ENCODE data around the gene HOXC9.

- no peak for TF ChIP-seq CTCF (IDR thresholded peaks at IDR 0.05; ENCODE audit: low read depth, low read length)
- no peak for TF ChIP-seq MAX (IDR thresholded peaks at IDR 0.05; ENCODE audit: low read depth, low read length)
- no peak for TF ChIP-seq MYC (IDR thresholded peaks at IDR 0.05; ENCODE audit: low read depth, low read length)
- no peak for TF ChIP-seq POLR2A (IDR thresholded peaks at IDR 0.05; ENCODE audit: extremely low read depth, insufficient read length)
These were observed 14.3 kb upstream of the HOXC9 start for GRCh38 chr12:53985692-53985993.
